IPS-NIHi7 (cell line): ENCODE data around the gene SULF2.

Source experiments
- DNase-seq: peaks from one replicate; pipeline ENCODE4 v3.0.0; 2012; ENCODE audit warnings: mixed read lengths; ENCODE audit errors: extremely low spot score

Gene SULF2

DNA sequence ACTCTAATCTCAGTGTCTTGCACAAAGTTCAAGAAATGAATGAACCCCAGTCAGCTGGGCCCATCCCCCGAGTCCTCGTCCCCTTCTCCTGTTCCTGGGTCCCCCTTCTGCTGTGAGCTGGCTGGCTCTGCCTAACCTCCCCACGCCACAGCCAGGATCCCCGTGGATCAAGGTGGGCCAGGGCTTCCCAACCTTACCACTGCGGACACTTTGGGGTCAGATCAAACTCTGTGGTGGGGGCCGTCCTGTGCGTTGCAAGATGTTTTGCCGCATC, 116.2 kb downstream of the SULF2 start:
- no peak for DNase-seq

DNA sequence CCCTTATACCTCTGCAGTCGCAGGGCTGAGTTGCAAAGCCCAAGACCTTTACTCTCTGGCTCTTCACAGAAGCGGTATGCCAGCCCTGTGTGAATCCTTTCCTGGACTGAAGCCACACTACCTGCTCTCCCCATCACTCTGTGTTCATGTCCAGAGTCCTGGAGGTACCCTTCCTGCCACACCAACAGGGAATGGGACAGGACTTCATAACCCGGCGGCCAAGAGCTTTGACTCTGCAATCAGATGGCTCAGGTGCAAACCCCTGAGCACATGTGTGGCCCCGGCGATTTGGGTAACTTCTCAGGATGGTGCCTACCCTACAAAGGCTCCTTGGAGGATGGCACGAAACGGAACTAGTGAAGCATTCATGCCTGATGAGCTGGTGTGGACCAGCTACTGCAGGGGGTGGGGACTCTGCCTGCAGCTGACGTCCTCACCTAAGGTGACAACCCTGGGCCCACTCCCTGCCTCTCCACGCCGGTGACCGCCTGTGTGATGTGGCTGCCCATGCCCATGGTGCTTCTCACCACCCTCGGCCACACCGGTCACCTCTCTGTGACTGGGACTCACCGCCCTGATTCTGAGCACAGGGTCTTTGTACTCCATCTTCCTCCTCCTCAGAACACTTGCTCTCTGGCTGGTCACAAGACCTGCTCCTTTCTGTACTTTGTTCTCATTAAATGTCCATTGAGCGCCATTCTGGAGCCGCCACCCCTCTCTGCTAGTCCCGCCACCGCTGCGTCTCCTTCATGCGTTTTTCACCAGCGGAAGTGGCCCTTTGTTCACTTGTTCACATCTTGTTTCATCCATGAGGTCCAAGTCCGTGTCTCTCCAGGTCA, 116.7 kb downstream of the SULF2 start:
- no peak for DNase-seq

- no peak for DNase-seq
These were observed 117.6 kb downstream of the SULF2 start for GRCh38 chr20:47667531-47668312.

DNA sequence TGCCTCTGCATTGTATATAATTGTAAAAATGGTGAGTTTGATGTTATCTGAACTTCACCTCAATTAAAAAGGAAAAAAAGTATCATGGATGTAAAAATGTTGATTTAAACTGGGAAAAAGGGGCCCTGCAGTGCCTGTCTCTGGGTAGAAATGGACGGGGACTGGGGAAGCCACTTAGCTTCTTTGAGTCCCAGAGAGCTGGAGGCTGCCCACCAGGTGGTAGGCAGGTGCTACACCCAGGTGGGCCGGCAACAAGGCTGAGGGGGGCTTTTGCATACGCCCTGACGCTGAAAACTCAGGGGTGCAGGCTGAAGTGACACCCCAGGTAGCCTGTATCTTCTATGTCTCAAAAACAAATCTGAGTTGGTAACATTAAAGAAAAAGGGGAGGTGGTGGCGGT, 118.2 kb downstream of the SULF2 start:
- DNase-seq = no peak

GRCh38 chr20:47666304-47666703, 119.0 kb downstream of the SULF2 start:
- DNase-seq = no peak

DNA sequence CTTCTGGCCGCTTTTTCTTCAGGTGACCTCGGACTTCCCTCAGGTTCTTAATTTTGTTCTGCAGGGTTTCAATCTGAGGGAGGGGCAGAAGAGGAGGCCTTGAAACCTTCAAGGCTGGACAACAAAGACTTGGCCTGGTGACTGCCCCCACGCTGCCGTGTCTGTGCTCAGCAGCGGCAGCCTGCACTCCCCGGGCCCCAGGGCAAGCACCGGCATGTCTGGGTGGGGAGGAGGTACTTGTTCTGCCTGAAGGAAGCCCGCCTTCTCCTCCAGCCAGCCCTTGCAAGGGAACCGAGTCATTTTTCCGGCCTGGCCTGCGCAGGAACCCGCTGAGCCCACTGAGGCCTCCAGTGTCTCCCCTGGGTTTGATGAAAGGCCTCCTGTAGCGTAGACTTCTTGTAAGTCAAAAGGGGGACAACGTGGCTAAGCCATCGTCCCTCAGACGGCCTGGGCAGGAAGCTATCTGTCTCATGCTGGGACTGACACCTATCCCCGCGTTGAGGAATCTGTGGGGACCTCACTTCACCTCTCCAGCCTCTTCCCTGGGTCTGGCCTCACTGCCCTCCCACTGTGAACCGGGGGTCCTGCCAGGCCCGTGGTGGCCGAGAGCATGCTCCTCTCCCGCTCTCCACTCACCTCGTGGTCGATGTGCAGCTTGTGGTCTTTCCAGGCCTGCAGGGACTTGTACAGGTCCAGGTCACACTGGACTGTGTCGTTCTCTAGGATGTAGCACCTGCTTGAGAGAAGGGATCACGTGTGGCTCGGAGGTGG, 119.9 kb downstream of the SULF2 start:
- DNase-seq = no peak

- DNase-seq = no peak
These were observed 120.5 kb downstream of the SULF2 start for GRCh38 chr20:47664744-47665143.

DNA sequence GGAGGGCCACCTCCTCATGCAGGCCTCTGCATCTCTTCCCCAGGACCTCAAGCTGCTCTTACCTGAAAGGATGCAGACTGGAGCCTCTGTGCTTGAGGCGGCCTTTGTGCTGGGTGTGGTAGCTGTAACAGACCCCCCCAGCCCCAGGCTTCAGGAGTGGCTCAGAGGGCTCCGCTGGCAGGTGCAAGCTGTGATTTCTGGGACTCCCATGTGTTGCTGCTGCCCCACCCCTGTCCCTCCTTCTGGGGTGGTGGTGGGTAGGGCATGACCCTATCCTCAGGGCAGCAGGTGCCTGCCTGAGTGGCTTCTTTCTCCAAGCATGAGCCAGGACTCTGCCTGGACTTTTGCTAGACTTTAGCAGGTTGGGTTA, 121.2 kb downstream of the SULF2 start:
- no peak for DNase-seq

DNA sequence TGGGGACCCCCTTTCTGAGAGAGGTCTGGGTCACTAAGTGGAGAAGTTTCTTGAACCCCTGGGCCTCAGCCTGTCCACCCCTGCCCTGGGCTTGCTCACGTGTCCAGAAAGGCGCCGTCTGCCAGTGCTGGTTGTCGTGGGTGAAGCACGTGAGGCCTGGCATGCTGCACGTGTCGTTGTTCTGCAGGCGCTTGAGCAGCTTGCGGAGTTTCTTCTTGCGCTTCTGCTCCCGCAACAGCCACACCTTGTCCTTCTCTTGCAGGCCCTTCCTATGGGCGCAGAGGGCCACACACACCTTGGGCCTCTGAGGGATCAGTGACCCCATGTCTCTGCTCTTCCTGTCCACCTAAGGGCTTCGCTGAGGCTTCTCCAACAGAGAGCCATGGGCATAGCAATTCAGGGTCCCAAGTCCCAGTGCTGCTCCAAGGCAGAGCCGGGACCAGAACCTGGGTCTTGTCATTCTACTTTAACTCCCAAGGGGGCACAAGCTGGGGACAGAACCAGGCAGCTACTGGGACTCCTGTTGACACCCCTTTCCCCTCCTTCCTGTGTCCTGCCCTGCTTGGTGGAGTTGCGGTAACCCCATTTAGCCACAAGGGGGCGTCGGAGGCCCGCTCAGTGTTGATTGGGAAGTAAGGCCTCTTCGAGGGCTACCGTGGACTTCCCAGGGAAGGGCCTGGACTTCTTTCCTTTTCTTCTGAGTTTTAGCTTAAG, 121.8 kb downstream of the SULF2 start:
- peak; percentile 94 for DNase-seq

DNA sequence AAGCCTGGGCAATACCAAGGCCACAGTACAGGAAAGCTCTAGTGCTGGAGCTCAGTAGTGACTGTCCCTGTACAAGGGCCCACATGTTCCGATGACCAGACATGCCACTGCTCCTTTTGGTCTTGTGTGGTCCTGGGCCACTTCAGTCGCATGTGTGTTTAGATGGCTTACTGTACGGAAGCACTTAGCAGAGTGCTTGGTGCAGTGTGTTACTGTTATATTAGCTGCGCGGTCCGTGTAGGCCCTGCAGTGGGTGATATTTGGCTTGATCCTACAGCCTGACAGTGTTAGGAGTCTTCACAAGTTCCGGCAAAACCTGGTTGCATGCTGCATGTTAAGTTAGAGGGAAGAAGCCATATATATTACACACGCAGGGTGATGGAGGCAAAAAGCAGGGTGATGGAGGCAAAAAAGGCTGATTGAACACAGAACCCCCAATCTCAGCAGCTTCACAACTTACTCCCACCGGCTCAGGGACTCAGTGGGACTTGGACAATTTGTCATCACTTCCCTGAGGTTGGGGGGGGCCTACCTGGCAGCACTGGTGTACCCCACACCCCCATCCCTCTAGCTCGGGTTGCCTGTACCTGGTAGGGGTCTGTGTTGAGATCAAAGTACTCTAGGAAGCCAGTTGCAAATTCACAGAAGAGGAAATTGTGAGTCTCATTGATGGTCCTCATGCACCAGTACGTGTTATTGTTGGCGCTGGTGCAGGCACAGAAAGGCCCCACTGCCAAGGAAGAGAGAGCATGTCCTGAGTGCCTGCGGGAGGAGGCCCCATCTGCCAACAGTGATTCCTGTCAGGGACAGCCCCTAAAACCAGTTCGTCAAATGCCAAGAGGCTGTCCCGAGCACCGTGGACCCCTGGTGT, 122.6 kb downstream of the SULF2 start:
- no peak for DNase-seq

- no peak for DNase-seq
These were observed 123.6 kb downstream of the SULF2 start for GRCh38 chr20:47661714-47662113.

DNA sequence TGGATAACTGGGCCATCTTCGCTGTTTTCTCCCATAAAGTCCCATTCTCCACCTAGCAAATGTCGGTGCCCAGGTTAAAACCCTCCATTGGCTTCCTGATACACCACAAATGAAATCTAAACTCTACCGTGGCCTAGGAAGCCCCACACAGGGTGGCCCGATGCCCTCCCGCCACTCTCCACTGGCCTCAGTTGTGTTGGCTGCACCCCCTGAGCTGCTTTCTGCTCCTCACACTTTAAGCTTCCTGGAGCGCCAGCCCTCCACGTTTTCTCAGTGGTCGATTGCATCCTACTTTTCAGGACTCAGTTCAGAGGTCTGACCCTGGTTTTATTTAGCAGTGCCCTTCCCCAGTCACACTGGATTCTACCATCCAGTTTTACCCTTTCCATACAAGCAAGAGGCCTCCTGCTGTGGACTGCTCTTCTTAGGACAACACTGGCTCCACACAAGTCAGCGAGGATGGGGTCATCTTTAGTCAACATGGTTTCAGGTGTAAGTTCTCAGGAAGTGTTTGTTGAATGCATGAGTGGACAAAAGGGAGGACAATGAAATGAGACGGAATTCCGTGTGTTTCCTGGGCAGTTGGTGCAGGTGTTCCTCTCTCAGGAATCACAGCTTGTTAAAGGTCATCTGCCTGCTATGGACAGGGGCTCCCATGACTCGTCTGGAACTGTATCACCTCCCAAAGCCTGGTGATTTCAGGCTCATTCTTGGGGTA, 124.1 kb downstream of the SULF2 start:
- DNase-seq = no peak

DNA sequence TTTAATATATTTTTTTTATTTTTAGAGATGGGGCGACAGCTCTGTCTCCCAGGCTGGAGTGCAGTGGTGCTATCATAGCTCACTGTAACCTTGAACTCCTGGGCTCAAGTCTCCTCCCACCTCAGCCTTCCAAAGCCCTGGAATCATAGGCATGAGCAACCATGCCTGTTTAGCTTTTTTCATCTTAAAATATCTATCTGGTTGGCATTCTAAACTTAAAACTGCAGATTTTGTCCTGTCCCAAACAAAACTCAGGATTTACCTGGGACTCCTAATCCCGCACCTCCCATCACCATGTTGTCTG, 124.7 kb downstream of the SULF2 start:
- no peak for DNase-seq

GRCh38 chr20:47659904-47660601, 125.2 kb downstream of the SULF2 start:
- no peak for DNase-seq

DNA sequence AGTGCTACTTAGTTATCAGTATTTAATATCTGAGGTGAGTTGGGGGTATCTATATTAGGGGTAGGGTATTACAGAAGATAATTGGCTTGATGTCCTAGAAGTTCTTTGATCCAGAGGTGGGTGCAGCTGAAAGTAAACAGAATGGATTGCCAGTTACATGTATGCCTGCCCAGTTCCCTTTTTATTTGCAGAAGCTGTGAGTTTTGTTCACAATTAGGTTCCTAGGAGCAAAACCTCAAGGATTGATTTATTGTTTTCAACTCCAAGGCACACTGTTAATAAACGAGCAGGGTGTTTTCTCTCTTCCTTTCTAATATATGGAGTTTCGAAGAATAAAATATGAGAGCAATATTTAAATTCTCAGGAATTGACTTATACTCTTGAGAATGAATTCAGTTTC, 129.0 kb downstream of the SULF2 start:
- DNase-seq = no peak

- no peak for DNase-seq
These were observed 129.6 kb downstream of the SULF2 start for GRCh38 chr20:47655635-47656034.

DNA sequence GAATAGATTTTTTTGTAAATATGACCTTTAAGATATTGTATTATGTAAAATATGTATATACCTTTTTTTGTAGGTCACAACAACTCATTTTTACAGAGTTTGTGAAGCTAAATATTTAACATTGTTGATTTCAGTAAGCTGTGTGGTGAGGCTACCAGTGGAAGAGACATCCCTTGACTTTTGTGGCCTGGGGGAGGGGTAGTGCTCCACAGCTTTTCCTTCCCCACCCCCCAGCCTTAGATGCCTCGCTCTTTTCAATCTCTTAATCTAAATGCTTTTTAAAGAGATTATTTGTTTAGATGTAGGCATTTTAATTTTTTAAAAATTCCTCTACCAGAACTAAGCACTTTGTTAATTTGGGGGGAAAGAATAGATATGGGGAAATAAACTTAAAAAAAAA, 130.9 kb downstream of the SULF2 start:
- DNase-seq = no peak

GRCh38 chr20:47653869-47654268, 131.4 kb downstream of the SULF2 start:
- DNase-seq = no peak

GRCh38 chr20:47652794-47653193, 132.5 kb downstream of the SULF2 start:
- no peak for DNase-seq

DNA sequence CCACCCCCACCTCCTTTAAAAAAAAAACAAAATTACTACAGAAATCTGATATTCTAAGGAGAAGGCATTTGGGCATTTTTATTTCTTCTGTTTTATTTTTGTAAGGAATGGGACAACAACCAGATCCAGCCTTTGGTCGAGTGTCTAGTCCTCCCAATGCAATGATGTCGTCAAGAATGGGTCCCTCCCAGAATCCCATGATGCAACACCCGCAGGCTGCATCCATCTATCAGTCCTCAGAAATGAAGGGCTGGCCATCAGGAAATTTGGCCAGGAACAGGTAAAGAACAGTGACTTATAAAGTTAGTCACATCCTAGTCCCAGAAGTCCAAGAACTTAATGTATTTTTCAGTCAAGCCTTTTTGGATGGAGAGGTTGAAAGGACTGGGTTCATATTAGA, 133.0 kb downstream of the SULF2 start:
- no peak for DNase-seq
